Upper lobe of left lung (tissue), 6 donors: ENCODE data around the gene RTL10. TPM values are rescaled to one million over a fixed set of nuclear protein-coding genes. Genes with fewer than 3 reads are reported as not detected.

ENCODE experiments used
- ATAC-seq, 2 donors: fragments of 200-7000 bp; cut with Tn5 transposase; one replicate each; pipeline ENCODE4 v1.9.1; 2022; ENCODE audit warnings: mild to moderate bottlenecking in 2 of 2, moderate library complexity in 2 of 2; ENCODE audit not compliant: low FRiP score in 2 of 2
- DNase-seq, 2 donors: peaks; one replicate each; pipeline ENCODE4 v3.0.0-alpha.2; 2019 to 2020
- H3K27ac ChIP-seq, 4 donors: fragments of 200-600 bp; sonication (generic); one replicate each; pipeline ENCODE4 v1.5.1; 2016 to 2019
- H3K27me3 ChIP-seq, 4 donors: fragments of 200-600 bp; sonication (generic); one replicate each; pipeline ENCODE4 v1.5.1; 2017 to 2019
- H3K36me3 ChIP-seq, 4 donors: fragments of 200-600 bp; sonication (generic); one replicate each; pipeline ENCODE4 v1.5.1; 2016 to 2019
- H3K4me1 ChIP-seq, 4 donors: fragments of 200-600 bp; sonication (generic); one replicate each; pipeline ENCODE4 v1.5.1; 2018 to 2019
- H3K4me3 ChIP-seq, 4 donors: fragments of 200-600 bp; sonication (generic); one replicate each; pipeline ENCODE4 v1.5.1; 2017 to 2019; ENCODE audit warnings: mild to moderate bottlenecking in 2 of 4, moderate library complexity in 1 of 4
- H3K9me3 ChIP-seq, 4 donors: fragments of 200-600 bp; sonication (generic); one replicate each; pipeline ENCODE4 v1.5.1; 2018 to 2019
- CTCF ChIP-seq, 6 experiments: fragments of 450-650 bp in 4 of 6; fragments of 200-600 bp in 2 of 6; sonication (generic) in 2 of 6; IDR thresholded peaks; one replicate each; pipeline ENCODE4 v1.5.1; 2016 to 2019; ENCODE audit warnings: antibody characterized with exemption in 6 of 6
- EP300 ChIP-seq, 4 donors: sonication (generic); formaldehyde crosslinking; IDR thresholded peaks; one replicate each; pipeline ENCODE4 v1.5.1; 2017; ENCODE audit warnings: antibody characterized with exemption in 4 of 4, control low read depth in 2 of 4
- POLR2A ChIP-seq, 4 donors: fragments of 450-650 bp; IDR thresholded peaks; one replicate each; pipeline ENCODE4 v1.5.1; 2016 to 2017; ENCODE audit warnings: antibody characterized with exemption in 4 of 4, mild to moderate bottlenecking in 2 of 4
- POLR2AphosphoS5 ChIP-seq, 2 donors: sonication (generic); formaldehyde crosslinking; IDR thresholded peaks; one replicate each; pipeline ENCODE4 v1.5.1; 2017; ENCODE audit warnings: antibody characterized with exemption in 2 of 2
- WGBS, 2 donors: methylation state at CpG; one replicate each; pipeline ENCODE4 v1.1.5; 2017 to 2018; 5-methylcytosine and 5-hydroxymethylcytosine counted together
- total RNA-seq, 6 donors: library from RNA; depleted of rRNA in 4 of 6; stranded (reverse); fragments of >200 nt in 4 of 6; gene quantifications; one replicate each; pipeline versions ENCODE4 v1.1.0 to v1.2.1, GENCODE V29; 2016 to 2021
- donor health status: DM: no; HTN: no; CAD: no; lungs with moderate emphysema.
- donor health status: DM: no; HTN: yes; CAD: no; lungs with severe emphysema.

Gene RTL10
- total RNA-seq, 6 donors from 2014 or later: 16.4 to 27.4 (median 24.1) TPM

GRCh38 chr22:19821523-19822300, 33.0 kb downstream of the RTL10 start:
- peak; percentile 19 to 59 for DNase-seq
- 83 to 93% methylated on average over 8 to 15 of the region's 20 CpGs for WGBS, 2 donors
- H3K4me1 ChIP-seq: peaks cover 0 to 29% (median 11%) of the 10 kb centered on the region in 4 donors
- H3K4me3 ChIP-seq: no peak overlapping the region
- no peaks in the 10 kb centered on the region for H3K9me3 ChIP-seq
- H3K27ac ChIP-seq: no peak overlapping the region
- ATAC-seq: no peak
- no peaks in the 10 kb centered on the region for H3K36me3 ChIP-seq
- H3K27me3 ChIP-seq: no peaks in the 10 kb centered on the region
- TF ChIP-seq CTCF (IDR thresholded peaks at IDR 0.05): no peak
- TF ChIP-seq EP300 (IDR thresholded peaks at IDR 0.05): no peak
- TF ChIP-seq POLR2AphosphoS5 (IDR thresholded peaks at IDR 0.05): no peak
- TF ChIP-seq POLR2A (IDR thresholded peaks at IDR 0.05): no peak

- no peaks in the 10 kb centered on the region for H3K36me3 ChIP-seq
- 92 to 93% methylated on average over 10 to 16 of the region's 18 CpGs for WGBS, 2 donors
- H3K9me3 ChIP-seq: no peaks in the 10 kb centered on the region
- no peaks in the 10 kb centered on the region for H3K27me3 ChIP-seq
- no peak overlapping the region for H3K27ac ChIP-seq
- peaks cover 0 to 29% (median 11%) of the 10 kb centered on the region in 4 donors for H3K4me1 ChIP-seq
- no peak for TF ChIP-seq POLR2AphosphoS5 (IDR thresholded peaks at IDR 0.05)
- no peak for TF ChIP-seq POLR2A (IDR thresholded peaks at IDR 0.05)
- no peak for TF ChIP-seq EP300 (IDR thresholded peaks at IDR 0.05)
- TF ChIP-seq CTCF (IDR thresholded peaks at IDR 0.05): no peak
- no peak overlapping the region for H3K4me3 ChIP-seq
- ATAC-seq (no peak), DNase-seq (peak; percentile 16 to 70)
These were observed 33.7 kb downstream of the RTL10 start for GRCh38 chr22:19820880-19821522.

- Histone ChIP-seq H3K27ac (no peak overlapping the region), H3K9me3 (no peaks in the 10 kb centered on the region), H3K4me3 (no peak overlapping the region), H3K4me1 (peaks cover 0 to 29% (median 11%) of the 10 kb centered on the region in 4 donors), H3K27me3 (no peaks in the 10 kb centered on the region), H3K36me3 (no peaks in the 10 kb centered on the region)
- ATAC-seq (no peak), DNase-seq (peak; percentile 15 to 58)
- TF ChIP-seq CTCF (IDR thresholded peaks at IDR 0.05) (no peak), POLR2AphosphoS5 (IDR thresholded peaks at IDR 0.05) (no peak), EP300 (IDR thresholded peaks at IDR 0.05) (no peak), POLR2A (IDR thresholded peaks at IDR 0.05) (no peak)
- 94 to 95% methylated on average over 6 to 21 of the region's 21 CpGs for WGBS, 2 donors
These were observed 34.5 kb downstream of the RTL10 start for GRCh38 chr22:19819911-19820879.

DNA sequence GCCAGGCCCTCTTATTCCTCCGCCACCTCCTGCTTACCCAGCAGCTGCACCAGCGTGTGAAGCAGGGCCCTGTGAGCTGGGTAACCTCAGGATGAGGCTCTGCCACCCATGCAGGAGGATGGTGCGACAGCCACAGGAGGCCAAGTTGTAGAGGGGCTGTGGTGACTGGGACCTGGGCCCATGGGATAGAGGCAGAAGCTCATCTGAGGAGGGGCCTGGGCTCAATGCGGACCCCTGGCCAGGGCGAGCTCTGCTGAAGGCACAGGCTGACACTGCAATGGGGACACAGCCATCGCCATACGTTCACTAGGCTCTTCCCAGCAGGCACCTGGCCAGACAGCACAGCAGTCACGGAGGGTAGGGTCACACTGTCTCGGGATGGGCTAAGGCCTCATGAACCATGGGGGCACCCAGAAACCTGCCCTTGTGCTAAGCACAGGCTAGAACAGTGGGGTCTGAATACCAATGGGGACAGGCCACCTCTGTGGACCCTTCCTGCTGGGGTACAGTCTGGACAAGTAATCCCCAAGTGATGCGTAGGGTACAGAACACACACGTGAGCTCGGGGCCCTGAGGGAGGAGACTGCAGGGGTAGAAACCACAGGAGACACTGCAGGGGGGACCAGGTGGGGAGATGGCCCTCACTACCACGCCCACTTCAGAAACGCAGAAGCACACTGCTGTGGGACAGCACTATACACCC, 35.3 kb downstream of the RTL10 start:
- DNase-seq: peak in 1 of 2 donors; percentile 16

More for the DNA sequence above, 35.3 kb downstream of the RTL10 start:
- no peak for TF ChIP-seq POLR2A (IDR thresholded peaks at IDR 0.05)
- TF ChIP-seq CTCF (IDR thresholded peaks at IDR 0.05): no peak
- TF ChIP-seq EP300 (IDR thresholded peaks at IDR 0.05): no peak
- no peak for TF ChIP-seq POLR2AphosphoS5 (IDR thresholded peaks at IDR 0.05)
- Histone ChIP-seq H3K4me1 (peaks cover 0 to 29% (median 11%) of the 10 kb centered on the region in 4 donors), H3K27ac (no peak overlapping the region), H3K4me3 (no peak overlapping the region), H3K27me3 (no peaks in the 10 kb centered on the region), H3K9me3 (no peaks in the 10 kb centered on the region), H3K36me3 (no peaks in the 10 kb centered on the region)
- ATAC-seq: no peak
- WGBS, 2 donors: 85 to 98% methylated on average over 5 to 14 of the region's 14 CpGs
